ENCODE data around the gene MAPK8.

The MAPK8 gene

GRCh38 chr10:48474765-48475365, 168.4 kb downstream of the MAPK8 start:
- DNase-seq = no peak

GRCh38 chr10:48475943-48476278, 169.4 kb downstream of the MAPK8 start:
- Histone ChIP-seq H3K27ac (no peak overlapping the region), H3K36me3 (replicated peaks) (no peaks in the 10 kb centered on the region), H3K4me3 (ENCODE audit: low read depth, low read length) (no peak overlapping the region), H3K27me3 (replicated peaks) (no peaks in the 10 kb centered on the region)
- DNase-seq = no peak
- TF ChIP-seq CTCF (IDR thresholded peaks at IDR 0.05; ENCODE audit: low read depth, low read length, missing control alignments) = no peak
- in situ Hi-C loops (cut with HindIII; ENCODE audit: low pct_ligation_motif_present, low sequenced_read_pairs) = no loop called here

More at GRCh38 chr10:48474765-48475365, 168.4 kb downstream of the MAPK8 start:
- H3K36me3 ChIP-seq (replicated peaks) = no peaks in the 10 kb centered on the region
- in situ Hi-C loops (cut with HindIII; ENCODE audit: low pct_ligation_motif_present, low sequenced_read_pairs) = no loop called here
- H3K27ac ChIP-seq = no peak overlapping the region
- no peak overlapping the region for H3K4me3 ChIP-seq (ENCODE audit: low read depth, low read length)
- H3K27me3 ChIP-seq (replicated peaks) = no peaks in the 10 kb centered on the region
- no peak for TF ChIP-seq CTCF (IDR thresholded peaks at IDR 0.05; ENCODE audit: low read depth, low read length, missing control alignments)

GRCh38 chr10:48476279-48476982, 170.0 kb downstream of the MAPK8 start:
- no peak for TF ChIP-seq CTCF (IDR thresholded peaks at IDR 0.05; ENCODE audit: low read depth, low read length, missing control alignments)
- Histone ChIP-seq H3K36me3 (replicated peaks) (no peaks in the 10 kb centered on the region), H3K27me3 (replicated peaks) (no peaks in the 10 kb centered on the region), H3K4me3 (ENCODE audit: low read depth, low read length) (no peak overlapping the region), H3K27ac (no peak overlapping the region)
- in situ Hi-C loops (cut with HindIII; ENCODE audit: low pct_ligation_motif_present, low sequenced_read_pairs) = no loop called here
- no peak for DNase-seq

- Histone ChIP-seq H3K27ac (no peak overlapping the region), H3K36me3 (replicated peaks) (no peaks in the 10 kb centered on the region), H3K27me3 (replicated peaks) (no peaks in the 10 kb centered on the region), H3K4me3 (ENCODE audit: low read depth, low read length) (no peak overlapping the region)
- in situ Hi-C loops (cut with HindIII; ENCODE audit: low pct_ligation_motif_present, low sequenced_read_pairs) = no loop called here
- DNase-seq = no peak
- no peak for TF ChIP-seq CTCF (IDR thresholded peaks at IDR 0.05; ENCODE audit: low read depth, low read length, missing control alignments)
Observed at GRCh38 chr10:48477141-48477540, 170.7 kb downstream of the MAPK8 start.

- no peak overlapping the region for H3K4me3 ChIP-seq (ENCODE audit: low read depth, low read length)
- in situ Hi-C loops (cut with HindIII; ENCODE audit: low pct_ligation_motif_present, low sequenced_read_pairs) = no loop called here
- no peak for TF ChIP-seq CTCF (IDR thresholded peaks at IDR 0.05; ENCODE audit: low read depth, low read length, missing control alignments)
- no peaks in the 10 kb centered on the region for H3K36me3 ChIP-seq (replicated peaks)
- H3K27ac ChIP-seq = no peak overlapping the region
- no peak for DNase-seq
- no peaks in the 10 kb centered on the region for H3K27me3 ChIP-seq (replicated peaks)
Observed at GRCh38 chr10:48477616-48478015, 171.1 kb downstream of the MAPK8 start.

GRCh38 chr10:48478469-48478868, 172.0 kb downstream of the MAPK8 start:
- Histone ChIP-seq H3K27ac (no peak overlapping the region), H3K27me3 (replicated peaks) (no peaks in the 10 kb centered on the region), H3K36me3 (replicated peaks) (no peaks in the 10 kb centered on the region), H3K4me3 (ENCODE audit: low read depth, low read length) (no peak overlapping the region)
- DNase-seq = no peak
- TF ChIP-seq CTCF (IDR thresholded peaks at IDR 0.05; ENCODE audit: low read depth, low read length, missing control alignments) = no peak
- in situ Hi-C loops (cut with HindIII; ENCODE audit: low pct_ligation_motif_present, low sequenced_read_pairs) = no loop called here
